Naive thymus-derived CD4-positive, alpha-beta T cell (primary cell): ENCODE measurements around the gene RNU6-7. TPM values are rescaled to one million over a fixed set of nuclear protein-coding genes. Genes with fewer than 3 reads are reported as not detected.

Source experiments
- ATAC-seq: fragments of 150-1000 bp; cut with Tn5 transposase; 2 replicates; pipeline ENCODE4 v1.10.0; 2021; ENCODE audit warnings: mild to moderate bottlenecking, moderate library complexity
- CTCF ChIA-PET: fragments of 350-600 bp; sonication (Branson Sonifier 250); formaldehyde crosslinking; loops from one replicate; lab custom pipeline; 2021; ENCODE audit warnings: antibody characterized with exemption; lab: Charles Lee
- POLR2A ChIA-PET: fragments of 350-600 bp; sonication (Branson Sonifier 250); formaldehyde crosslinking; loops from one replicate; lab custom pipeline; 2021; ENCODE audit warnings: antibody characterized with exemption, inconsistent platforms; lab: Charles Lee
- DNase-seq, 9 donors: peaks; one replicate each; pipeline versions ENCODE4 v3.0.0 to v3.0.0-alpha.2; 2020 to 2022; ENCODE audit warnings: mixed read lengths in 1 of 9
- H3K27ac ChIP-seq: one replicate; pipeline ENCODE4 v1.7.0; 2013; ENCODE audit warnings: mild to moderate bottlenecking, low read depth, low read length, moderate library complexity
- H3K27me3 ChIP-seq, 2 donors: one replicate each; pipeline ENCODE4 v1.7.0; 2013; ENCODE audit warnings: low read length in 2 of 2, mild to moderate bottlenecking in 2 of 2, moderate library complexity in 2 of 2; ENCODE audit not compliant: control insufficient read depth in 2 of 2, insufficient read depth in 2 of 2
- H3K36me3 ChIP-seq, 3 experiments: 1 replicate in 2 of 3; 2 replicates in 1 of 3; pipeline ENCODE4 v1.7.0; 2013; ENCODE audit warnings: low read length in 3 of 3, mild to moderate bottlenecking in 3 of 3, moderate library complexity in 1 of 3; ENCODE audit not compliant: insufficient read depth in 3 of 3, control insufficient read depth in 2 of 3
- H3K4me1 ChIP-seq, 2 donors: one replicate each; pipeline ENCODE4 v1.7.0; 2013; ENCODE audit warnings: low read length in 2 of 2, mild to moderate bottlenecking in 2 of 2, moderate library complexity in 1 of 2; ENCODE audit not compliant: control insufficient read depth in 2 of 2, insufficient read depth in 2 of 2
- H3K4me3 ChIP-seq: 2 replicates; pipeline ENCODE4 v1.7.0; 2013; ENCODE audit warnings: mild to moderate bottlenecking, low read length
- H3K9me3 ChIP-seq, 3 experiments: 1 replicate in 2 of 3; 2 replicates in 1 of 3; pipeline ENCODE4 v1.7.0; 2013; ENCODE audit warnings: low read length in 3 of 3; ENCODE audit not compliant: control insufficient read depth in 2 of 3
- H3K27ac Mint-ChIP-seq, 9 donors: one replicate each; pipeline ENCODE4 v1.8.0; 2020 to 2022; ENCODE audit warnings: mixed read lengths in 9 of 9, mild to moderate bottlenecking in 8 of 9, moderate library complexity in 5 of 9, inconsistent platforms in 2 of 9
- H3K27me3 Mint-ChIP-seq, 5 donors: one replicate each; pipeline ENCODE4 v1.8.0; 2021 to 2022; ENCODE audit warnings: mixed read lengths in 5 of 5, mild to moderate bottlenecking in 1 of 5
- H3K36me3 Mint-ChIP-seq, 5 donors: one replicate each; pipeline ENCODE4 v1.8.0; 2020 to 2022; ENCODE audit warnings: mixed read lengths in 5 of 5, mild to moderate bottlenecking in 3 of 5, inconsistent platforms in 1 of 5
- H3K4me1 Mint-ChIP-seq, 7 donors: one replicate each; pipeline ENCODE4 v1.8.0; 2020 to 2022; ENCODE audit warnings: mixed read lengths in 7 of 7, mild to moderate bottlenecking in 3 of 7, inconsistent platforms in 1 of 7
- H3K4me3 Mint-ChIP-seq, 10 donors: one replicate each; pipeline ENCODE4 v1.8.0; 2020 to 2022; ENCODE audit warnings: mild to moderate bottlenecking in 10 of 10, mixed read lengths in 10 of 10, moderate library complexity in 6 of 10, inconsistent platforms in 2 of 10
- H3K9me3 Mint-ChIP-seq, 11 donors: one replicate each; pipeline ENCODE4 v1.8.0; 2020 to 2022; ENCODE audit warnings: mixed read lengths in 11 of 11, mild to moderate bottlenecking in 4 of 11, inconsistent platforms in 1 of 11, moderate library complexity in 1 of 11
- intact Hi-C, 2 donors: fragments of 100-400 bp; cut with micrococcal nuclease; formaldehyde crosslinking; loops; one replicate each; pipeline ENCODE4 v1.15.1; 2023
- polyA plus RNA-seq, 2 donors: library from polyadenylated mRNA; unstranded; fragments of 300-500 nt; fragmentation: Illumina TruSeq; gene quantifications; one replicate each; pipeline ENCODE4 v1.2.3, GENCODE V29; 2021
- total RNA-seq, 6 experiments: library from RNA in 5 of 6; stranded (reverse) in 5 of 6; gene quantifications; 1 replicate in 5 of 6; 2 replicates in 1 of 6; pipeline ENCODE4 v1.2.3 and lab custom pipeline; 2021 to 2026

Gene RNU6-7
- total and polyA plus RNA-seq, 7 experiments from 2014 or later = not detected

GRCh38 chr14:32249371-32249770 lies 47.5 kb downstream of the RNU6-7 start:
- no peak overlapping the region for H3K27ac ChIP-seq
- DNase-seq (no peak), ATAC-seq (no peak)
- H3K4me3 ChIP-seq = no peak overlapping the region
- no peaks in the 10 kb centered on the region for H3K4me1 Mint-ChIP-seq
- no peaks in the 10 kb centered on the region for H3K9me3 ChIP-seq
- no peaks in the 10 kb centered on the region for H3K36me3 ChIP-seq
- ChIA-PET POLR2A (no interaction called here), CTCF (interaction anchor here (1.2 kb wide), 1 partner anchor 43 kb away, joined by 3 read pairs; no protein-coding TSS in a partner anchor)
- H3K4me3 Mint-ChIP-seq = no peak overlapping the region
- H3K27me3 ChIP-seq = no peaks in the 10 kb centered on the region
- no peaks in the 10 kb centered on the region for H3K4me1 ChIP-seq
- no peak overlapping the region for H3K27ac Mint-ChIP-seq
- no peaks in the 10 kb centered on the region for H3K9me3 Mint-ChIP-seq
- H3K27me3 Mint-ChIP-seq = no peaks in the 10 kb centered on the region
- H3K36me3 Mint-ChIP-seq = no peaks in the 10 kb centered on the region
- intact Hi-C loops = no loop called here

GRCh38 chr14:32249780-32250179 lies 47.9 kb downstream of the RNU6-7 start:
- Mint-ChIP-seq H3K36me3 (no peaks in the 10 kb centered on the region), H3K4me1 (no peaks in the 10 kb centered on the region), H3K27ac (peak overlapping the region in 2 of 9 donors; percentile 29 to 51), H3K9me3 (no peaks in the 10 kb centered on the region), H3K4me3 (no peak overlapping the region), H3K27me3 (no peaks in the 10 kb centered on the region)
- ATAC-seq (no peak), DNase-seq (no peak)
- no peak overlapping the region for H3K27ac ChIP-seq
- no peaks in the 10 kb centered on the region for H3K27me3 ChIP-seq
- H3K9me3 ChIP-seq = no peaks in the 10 kb centered on the region
- POLR2A ChIA-PET = interaction anchor here (1.0 kb wide), 1 partner anchor 174 kb away, joined by 3 read pairs; no protein-coding TSS in a partner anchor
- H3K36me3 ChIP-seq = no peaks in the 10 kb centered on the region
- no peaks in the 10 kb centered on the region for H3K4me1 ChIP-seq
- intact Hi-C loops = loop anchor here (5.0 kb wide), 2 partner anchors 97 to 313 kb away; no protein-coding TSS in a partner anchor
- H3K4me3 ChIP-seq = no peak overlapping the region
- CTCF ChIA-PET = interaction anchor here (1.2 to 5.6 kb wide), 4 partner anchors 43 to 740 kb away, joined by 3 to 125 read pairs (median 4); partner anchors contain the start of gene RNU6-8

GRCh38 chr14:32250681-32251080 lies 48.8 kb downstream of the RNU6-7 start:
- no peak overlapping the region for H3K4me3 Mint-ChIP-seq
- no peak overlapping the region for H3K27ac Mint-ChIP-seq
- no peak overlapping the region for H3K27ac ChIP-seq
- H3K36me3 ChIP-seq = no peaks in the 10 kb centered on the region
- no peaks in the 10 kb centered on the region for H3K4me1 Mint-ChIP-seq
- intact Hi-C loops = loop anchor here (5.0 kb wide), 2 partner anchors 98 to 312 kb away; no protein-coding TSS in a partner anchor
- no peaks in the 10 kb centered on the region for H3K36me3 Mint-ChIP-seq
- no peaks in the 10 kb centered on the region for H3K27me3 ChIP-seq
- ATAC-seq = no peak
- H3K27me3 Mint-ChIP-seq = no peaks in the 10 kb centered on the region
- POLR2A ChIA-PET = interaction anchor here (0.6 to 1.2 kb wide), 3 partner anchors 174 to 1198 kb away, joined by 3 read pairs; no protein-coding TSS in a partner anchor
- DNase-seq = no peak
- H3K9me3 ChIP-seq = no peaks in the 10 kb centered on the region
- no peaks in the 10 kb centered on the region for H3K4me1 ChIP-seq
- H3K9me3 Mint-ChIP-seq = no peaks in the 10 kb centered on the region
- CTCF ChIA-PET = interaction anchor here (0.6 to 5.6 kb wide), 10 partner anchors 42 to 741 kb away, joined by 3 to 125 read pairs (median 4); partner anchors contain the start of gene RNU6-8
- no peak overlapping the region for H3K4me3 ChIP-seq

- Mint-ChIP-seq H3K36me3 (no peaks in the 10 kb centered on the region), H3K27ac (no peak overlapping the region), H3K27me3 (no peaks in the 10 kb centered on the region), H3K4me1 (no peaks in the 10 kb centered on the region), H3K4me3 (no peak overlapping the region), H3K9me3 (no peaks in the 10 kb centered on the region)
- Histone ChIP-seq H3K36me3 (no peaks in the 10 kb centered on the region), H3K27me3 (no peaks in the 10 kb centered on the region), H3K9me3 (no peaks in the 10 kb centered on the region), H3K27ac (no peak overlapping the region), H3K4me3 (no peak overlapping the region), H3K4me1 (no peaks in the 10 kb centered on the region)
- intact Hi-C loops = loop anchor here (5.0 kb wide), 2 partner anchors 99 to 311 kb away; no protein-coding TSS in a partner anchor
- no peak for ATAC-seq
- CTCF ChIA-PET = interaction anchor here (0.7 to 5.6 kb wide), 10 partner anchors 9 to 1195 kb away, joined by 3 to 125 read pairs (median 4); no protein-coding TSS in a partner anchor
- DNase-seq = no peak
- POLR2A ChIA-PET = interaction anchor here (0.6 to 1.2 kb wide), 4 partner anchors 175 to 1199 kb away, joined by 3 to 6 read pairs (median 3); no protein-coding TSS in a partner anchor
These were observed 49.7 kb downstream of the RNU6-7 start for GRCh38 chr14:32251530-32251929.

Other genes with a start within 250 kb of the RNU6-7 start
- gene ARHGAP5, start 124.7 kb upstream of the RNU6-7 start, total RNA-seq = 10 to 100 TPM; 37.9 to 98.2 (median 56.2) TPM
- 10 to 100 TPM; 26.6 to 32.6 TPM for gene ARHGAP5, start 124.7 kb upstream of the RNU6-7 start, polyA plus RNA-seq
- not detected for gene RNU6-8, start 1.2 kb downstream of the RNU6-7 start, total RNA-seq
- not detected for gene RNU6-8, start 1.2 kb downstream of the RNU6-7 start, polyA plus RNA-seq
- 1 to 10 TPM in 4 of 5 experiments, under 1 TPM in 1; 0.29 to 7.9 (median 5.4) TPM for gene AKAP6, start 127.3 kb downstream of the RNU6-7 start, total RNA-seq
- 1 to 10 TPM; 1.5 to 2.0 TPM for gene AKAP6, start 127.3 kb downstream of the RNU6-7 start, polyA plus RNA-seq